Type B pancreatic cell (in vitro differentiated cells): ENCODE results near the gene DENND6A. TPM values are rescaled to one million over a fixed set of nuclear protein-coding genes. Genes with fewer than 3 reads are reported as not detected.

Experiments used
- DNase-seq: peaks from one replicate; pipeline ENCODE4 v3.0.0; 2021; ENCODE audit warnings: mixed read lengths; ENCODE audit not compliant: unreplicated experiment; ENCODE audit errors: extremely low spot score
- H3K27ac Mint-ChIP-seq: 2 replicates; pipeline ENCODE4 v1.8.0; 2021; ENCODE audit warnings: mild to moderate bottlenecking, mixed read lengths
- H3K27me3 Mint-ChIP-seq: 2 replicates; pipeline ENCODE4 v1.8.0; 2021; ENCODE audit warnings: mixed read lengths
- H3K36me3 Mint-ChIP-seq: 2 replicates; pipeline ENCODE4 v1.8.0; 2021; ENCODE audit warnings: mixed read lengths
- H3K4me1 Mint-ChIP-seq: one replicate; pipeline ENCODE4 v1.8.0; 2021; ENCODE audit warnings: mixed read lengths; ENCODE audit not compliant: unreplicated experiment
- H3K4me3 Mint-ChIP-seq: 2 replicates; pipeline ENCODE4 v1.8.0; 2021; ENCODE audit warnings: mild to moderate bottlenecking, mixed read lengths
- H3K9me3 Mint-ChIP-seq: 2 replicates; pipeline ENCODE4 v1.8.0; 2021; ENCODE audit warnings: mixed read lengths
- total RNA-seq: library from RNA; stranded (reverse); gene quantifications from 2 replicates; pipeline ENCODE4 v1.2.1, GENCODE V29; 2021; ENCODE audit warnings: low replicate concordance
- TF ChIP-seq, protein P1 (sequence below): fragments of 200-600 bp; sonication (generic); conservative IDR thresholded peaks from 2 replicates; pipeline ENCODE4 v1.5.0; 2021; ENCODE audit warnings: antibody characterized with exemption, mild to moderate bottlenecking

DENND6A gene
- total RNA-seq, 1 donor from 2014 or later: 31.2 TPM

DNA sequence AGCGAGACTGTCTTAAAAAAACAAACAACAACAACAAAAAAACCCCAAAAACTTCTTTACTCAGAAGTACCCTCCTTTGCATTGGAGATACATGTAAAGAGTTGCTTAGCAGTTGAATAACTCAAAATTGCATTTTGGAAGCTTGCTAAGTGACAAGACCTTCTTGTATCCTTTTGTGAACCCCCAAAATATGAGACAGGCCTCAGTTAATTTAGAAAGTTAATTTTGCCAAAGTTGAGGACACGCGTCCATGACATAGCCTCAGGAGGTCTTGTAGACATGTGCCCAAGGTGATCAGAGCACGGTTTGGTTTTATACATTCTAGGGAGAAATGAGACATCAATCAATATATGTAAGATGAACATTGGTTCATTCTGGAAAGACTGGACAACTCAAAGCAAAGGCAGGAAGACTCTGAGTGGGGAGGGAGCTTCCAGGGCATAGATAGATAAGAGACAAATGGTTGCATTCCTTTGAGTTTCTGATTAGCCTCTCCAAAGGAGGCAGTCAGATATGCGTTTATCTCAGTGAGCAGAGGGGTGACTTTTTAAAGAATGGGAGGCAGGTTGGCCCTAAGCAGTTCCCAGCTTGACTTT is 94.0 kb downstream of the DENND6A start:
- Mint-ChIP-seq H3K27ac (peak overlapping the region; percentile 99), H3K36me3 (peaks cover 24% of the 10 kb centered on the region), H3K4me1 (peaks cover 23% of the 10 kb centered on the region), H3K4me3 (peak overlapping the region; percentile 98), H3K9me3 (no peaks in the 10 kb centered on the region), H3K27me3 (no peaks in the 10 kb centered on the region)
- TF ChIP-seq, protein P1, sequence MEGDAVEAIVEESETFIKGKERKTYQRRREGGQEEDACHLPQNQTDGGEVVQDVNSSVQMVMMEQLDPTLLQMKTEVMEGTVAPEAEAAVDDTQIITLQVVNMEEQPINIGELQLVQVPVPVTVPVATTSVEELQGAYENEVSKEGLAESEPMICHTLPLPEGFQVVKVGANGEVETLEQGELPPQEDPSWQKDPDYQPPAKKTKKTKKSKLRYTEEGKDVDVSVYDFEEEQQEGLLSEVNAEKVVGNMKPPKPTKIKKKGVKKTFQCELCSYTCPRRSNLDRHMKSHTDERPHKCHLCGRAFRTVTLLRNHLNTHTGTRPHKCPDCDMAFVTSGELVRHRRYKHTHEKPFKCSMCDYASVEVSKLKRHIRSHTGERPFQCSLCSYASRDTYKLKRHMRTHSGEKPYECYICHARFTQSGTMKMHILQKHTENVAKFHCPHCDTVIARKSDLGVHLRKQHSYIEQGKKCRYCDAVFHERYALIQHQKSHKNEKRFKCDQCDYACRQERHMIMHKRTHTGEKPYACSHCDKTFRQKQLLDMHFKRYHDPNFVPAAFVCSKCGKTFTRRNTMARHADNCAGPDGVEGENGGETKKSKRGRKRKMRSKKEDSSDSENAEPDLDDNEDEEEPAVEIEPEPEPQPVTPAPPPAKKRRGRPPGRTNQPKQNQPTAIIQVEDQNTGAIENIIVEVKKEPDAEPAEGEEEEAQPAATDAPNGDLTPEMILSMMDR: no peak
- DNase-seq: no peak

DNA sequence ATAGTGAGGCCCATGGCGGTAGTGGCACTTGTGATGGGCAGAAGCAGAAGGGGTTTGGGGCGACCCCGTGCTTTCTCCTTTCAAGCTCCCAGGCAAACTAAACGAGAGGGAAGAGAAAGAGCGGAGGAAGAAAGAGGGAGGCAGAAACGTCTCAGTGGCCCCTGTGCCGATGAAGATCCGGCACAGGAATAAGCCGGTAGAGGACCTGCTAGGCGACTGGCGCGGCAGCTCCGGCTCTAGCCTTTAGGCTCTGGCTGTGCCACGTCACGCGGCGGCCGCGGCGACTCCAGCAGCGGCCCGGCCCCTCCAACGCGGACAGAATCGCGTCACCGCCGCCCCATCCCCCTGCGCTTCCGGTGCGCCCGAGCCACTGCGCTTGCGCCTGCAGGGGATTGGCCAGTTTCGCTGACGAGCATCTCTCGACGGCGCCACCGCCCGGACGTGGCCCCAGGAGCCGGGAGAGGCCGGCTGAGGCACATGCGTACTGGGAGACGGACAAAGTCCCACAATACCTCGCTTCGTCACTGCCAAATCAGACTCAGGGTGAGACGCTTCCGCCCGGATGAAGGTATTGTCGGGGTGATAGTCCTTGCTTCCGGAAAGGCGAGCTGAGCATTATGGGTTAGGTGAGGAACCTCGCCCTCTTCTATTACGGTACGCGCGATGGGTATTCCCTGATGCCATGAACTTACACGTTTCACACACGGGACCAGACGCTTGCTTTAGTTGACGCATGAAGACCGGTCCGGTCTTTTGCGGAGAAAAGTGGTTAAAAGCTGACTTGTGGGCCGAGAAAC is 95.6 kb downstream of the DENND6A start, which contains the start of gene ARF4:
TSS of gene ARF4 (minus strand) at position 218 of the 797 bp plus-strand sequence. CDS start at position 14, 204 bp downstream.
- H3K4me3 Mint-ChIP-seq: peak within 1 kb of the TSS; percentile 98
- no peaks in the 10 kb centered on the region for H3K9me3 Mint-ChIP-seq
- peaks cover 29% of the 10 kb centered on the region for H3K4me1 Mint-ChIP-seq
- TF ChIP-seq, protein P1: no peak
- H3K27ac Mint-ChIP-seq: peak within 1 kb of the TSS; percentile 99
- DNase-seq: peak; percentile 100
- H3K36me3 Mint-ChIP-seq: peaks cover 27% of the 10 kb centered on the region
- no peaks in the 10 kb centered on the region for H3K27me3 Mint-ChIP-seq

DNA sequence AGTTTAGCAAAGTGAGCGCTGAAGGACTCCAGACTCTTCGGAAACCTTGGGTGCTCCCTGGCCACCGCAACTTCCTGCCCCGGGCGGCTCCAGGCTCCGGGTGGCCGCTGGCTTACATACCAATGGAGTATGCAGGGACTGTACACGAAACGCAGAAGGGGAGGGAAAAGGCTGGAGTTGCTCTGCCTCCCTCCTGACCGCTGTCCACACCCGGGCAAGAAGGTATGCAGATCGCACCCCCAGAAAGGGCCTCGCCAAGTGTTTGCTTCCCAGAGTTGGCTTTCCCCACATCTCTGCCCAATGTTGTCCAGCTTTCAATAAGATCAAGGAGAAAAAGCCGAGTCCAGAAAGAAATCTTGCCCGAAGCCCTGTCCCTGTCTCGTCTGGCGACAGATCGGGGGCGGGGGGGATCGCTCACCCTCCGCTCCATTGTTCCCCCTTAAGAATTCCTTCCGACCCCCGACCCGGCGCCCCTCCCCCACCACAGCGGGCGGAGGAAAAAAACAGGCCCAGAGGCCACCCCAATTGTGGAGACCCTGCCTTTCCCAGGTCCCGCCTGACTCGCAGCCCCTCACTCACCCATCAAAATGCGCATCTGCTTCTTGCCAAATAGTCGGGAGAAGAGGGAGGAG is 96.3 kb downstream of the DENND6A start:
- H3K36me3 Mint-ChIP-seq: peaks cover 27% of the 10 kb centered on the region
- H3K9me3 Mint-ChIP-seq: no peaks in the 10 kb centered on the region
- TF ChIP-seq, protein P1: no peak
- DNase-seq: peak; percentile 76
- peak overlapping the region; percentile 99 for H3K27ac Mint-ChIP-seq
- H3K4me1 Mint-ChIP-seq: peaks cover 33% of the 10 kb centered on the region
- H3K4me3 Mint-ChIP-seq: peak overlapping the region; percentile 98
- no peaks in the 10 kb centered on the region for H3K27me3 Mint-ChIP-seq

DNA sequence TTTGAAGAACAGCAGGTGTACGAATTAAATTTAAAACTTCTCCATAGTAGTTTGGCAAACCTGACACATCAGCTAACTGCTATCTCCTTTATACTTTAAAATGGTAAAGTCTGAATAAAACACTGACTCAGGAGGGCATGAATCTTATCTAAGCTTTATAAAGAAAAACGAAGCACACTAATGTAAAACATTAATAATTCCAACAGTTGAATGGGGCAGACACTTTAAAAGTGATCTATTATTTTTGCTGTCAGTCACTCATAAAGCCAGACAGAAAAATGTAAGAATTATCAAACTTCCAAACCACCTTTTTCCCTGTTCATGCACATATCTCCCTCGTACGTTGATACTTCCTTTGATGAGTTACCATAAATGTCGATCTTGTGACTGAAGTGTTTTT is 98.3 kb downstream of the DENND6A start:
- H3K4me3 Mint-ChIP-seq: peak overlapping the region; percentile 98
- H3K27me3 Mint-ChIP-seq: no peaks in the 10 kb centered on the region
- peak overlapping the region; percentile 99 for H3K27ac Mint-ChIP-seq
- TF ChIP-seq, protein P1: no peak
- peaks cover 28% of the 10 kb centered on the region for H3K36me3 Mint-ChIP-seq
- no peak for DNase-seq
- no peaks in the 10 kb centered on the region for H3K9me3 Mint-ChIP-seq
- peaks cover 34% of the 10 kb centered on the region for H3K4me1 Mint-ChIP-seq

DNA sequence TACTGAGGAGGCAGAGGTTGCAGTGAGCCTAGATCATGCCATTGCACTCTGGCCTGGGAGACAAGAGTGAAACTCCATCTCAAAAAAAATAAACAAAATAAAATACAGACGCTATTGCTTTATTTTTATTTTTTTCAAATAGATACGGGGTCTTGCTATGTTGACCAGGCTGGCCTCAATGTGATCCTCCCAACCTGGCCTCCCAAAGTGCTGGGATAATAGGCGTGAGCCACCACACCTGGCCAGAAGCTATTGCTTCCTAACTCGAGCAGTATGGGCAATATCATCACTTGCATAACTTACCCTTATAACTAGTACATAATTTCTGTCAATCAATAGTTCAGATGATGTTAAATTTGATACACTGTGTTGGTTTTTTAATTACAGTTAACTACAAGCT is 98.7 kb downstream of the DENND6A start:
- peaks cover 28% of the 10 kb centered on the region for H3K36me3 Mint-ChIP-seq
- H3K4me1 Mint-ChIP-seq: peaks cover 30% of the 10 kb centered on the region

More for the DNA sequence above, 98.7 kb downstream of the DENND6A start:
- no peak for DNase-seq
- H3K27ac Mint-ChIP-seq: peak overlapping the region; percentile 99
- TF ChIP-seq, protein P1: no peak
- no peaks in the 10 kb centered on the region for H3K9me3 Mint-ChIP-seq
- H3K27me3 Mint-ChIP-seq: no peaks in the 10 kb centered on the region
- peak overlapping the region; percentile 98 for H3K4me3 Mint-ChIP-seq
